DND-41 (cell line): ENCODE data around the gene TWF2.

Experiments used
- EZH2 ChIP-seq: IDR thresholded peaks from 3 replicates; pipeline ENCODE4 v1.6.1; 2012; ENCODE audit warnings: borderline replicate concordance, low read depth, mild to moderate bottlenecking, moderate library complexity, low read length, inconsistent platforms; ENCODE audit not compliant: severe bottlenecking
- TF ChIP-seq, protein P1 (sequence below): IDR thresholded peaks from 2 replicates; pipeline ENCODE4 v1.5.1; 2012; ENCODE audit warnings: borderline replicate concordance, low read length, moderate library complexity, mild to moderate bottlenecking; ENCODE audit not compliant: poor library complexity, severe bottlenecking; ENCODE audit errors: extremely low read depth

DNA sequence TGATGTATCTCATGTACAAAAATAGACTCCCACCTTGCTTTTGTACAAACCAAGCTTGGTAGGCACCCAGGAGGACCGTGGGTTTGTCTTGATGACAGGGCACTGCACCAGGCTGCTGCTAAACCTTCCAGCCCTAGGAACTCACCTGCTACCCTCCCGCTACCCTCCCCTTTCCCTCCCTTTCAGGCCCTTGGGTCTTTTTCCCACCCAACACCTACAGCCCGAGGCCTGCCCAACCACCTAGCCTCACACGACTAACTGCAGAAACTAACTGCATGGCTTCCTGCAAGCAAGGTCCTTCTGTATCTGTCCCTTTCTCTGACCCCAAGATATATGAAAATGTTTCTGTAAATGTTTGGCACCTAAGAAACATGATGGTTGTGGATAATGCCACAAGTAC lies 17.7 kb upstream of the TWF2 start:
- TF ChIP-seq, protein P1, sequence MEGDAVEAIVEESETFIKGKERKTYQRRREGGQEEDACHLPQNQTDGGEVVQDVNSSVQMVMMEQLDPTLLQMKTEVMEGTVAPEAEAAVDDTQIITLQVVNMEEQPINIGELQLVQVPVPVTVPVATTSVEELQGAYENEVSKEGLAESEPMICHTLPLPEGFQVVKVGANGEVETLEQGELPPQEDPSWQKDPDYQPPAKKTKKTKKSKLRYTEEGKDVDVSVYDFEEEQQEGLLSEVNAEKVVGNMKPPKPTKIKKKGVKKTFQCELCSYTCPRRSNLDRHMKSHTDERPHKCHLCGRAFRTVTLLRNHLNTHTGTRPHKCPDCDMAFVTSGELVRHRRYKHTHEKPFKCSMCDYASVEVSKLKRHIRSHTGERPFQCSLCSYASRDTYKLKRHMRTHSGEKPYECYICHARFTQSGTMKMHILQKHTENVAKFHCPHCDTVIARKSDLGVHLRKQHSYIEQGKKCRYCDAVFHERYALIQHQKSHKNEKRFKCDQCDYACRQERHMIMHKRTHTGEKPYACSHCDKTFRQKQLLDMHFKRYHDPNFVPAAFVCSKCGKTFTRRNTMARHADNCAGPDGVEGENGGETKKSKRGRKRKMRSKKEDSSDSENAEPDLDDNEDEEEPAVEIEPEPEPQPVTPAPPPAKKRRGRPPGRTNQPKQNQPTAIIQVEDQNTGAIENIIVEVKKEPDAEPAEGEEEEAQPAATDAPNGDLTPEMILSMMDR, result no peak
- no peak for TF ChIP-seq EZH2
